Central memory CD8-positive, alpha-beta T cell (primary cell): ENCODE measurements around the gene RMND5A.

ENCODE experiments used
- ATAC-seq: fragments of 150-1000 bp; cut with Tn5 transposase; replicated peaks from 2 replicates; pipeline ENCODE4 v1.10.0; 2022; ENCODE audit warnings: mild to moderate bottlenecking, moderate FRiP score, moderate number of reproducible peaks; ENCODE audit not compliant: poor library complexity, severe bottlenecking; ENCODE audit errors: extremely low read depth
- DNase-seq, 2 donors: peaks; one replicate each; pipeline ENCODE4 v3.0.0; 2021; ENCODE audit warnings: low spot score in 2 of 2
- H3K27ac Mint-ChIP-seq: one replicate; pipeline ENCODE4 v1.8.0; 2022; ENCODE audit warnings: low read depth, mild to moderate bottlenecking, moderate library complexity, mixed read lengths
- H3K27me3 Mint-ChIP-seq: one replicate; pipeline ENCODE4 v1.8.0; 2022; ENCODE audit warnings: mixed read lengths
- H3K36me3 Mint-ChIP-seq: one replicate; pipeline ENCODE4 v1.8.0; 2022; ENCODE audit warnings: mild to moderate bottlenecking, moderate library complexity, mixed read lengths; ENCODE audit not compliant: insufficient read depth
- H3K4me1 Mint-ChIP-seq: one replicate; pipeline ENCODE4 v1.8.0; 2022; ENCODE audit warnings: mixed read lengths
- H3K4me3 Mint-ChIP-seq: one replicate; pipeline ENCODE4 v1.8.0; 2022; ENCODE audit warnings: mild to moderate bottlenecking, moderate library complexity, mixed read lengths
- H3K9me3 Mint-ChIP-seq: one replicate; pipeline ENCODE4 v1.8.0; 2022; ENCODE audit warnings: mixed read lengths

RMND5A gene

GRCh38 chr2:86752934-86753333, 32.8 kb downstream of the RMND5A start:
- H3K4me3 Mint-ChIP-seq: no peak overlapping the region
- H3K27me3 Mint-ChIP-seq: no peaks in the 10 kb centered on the region
- peaks cover 4% of the 10 kb centered on the region for H3K9me3 Mint-ChIP-seq
- H3K27ac Mint-ChIP-seq: peak overlapping the region; percentile 53
- DNase-seq (no peak), ATAC-seq (no peak)
- H3K36me3 Mint-ChIP-seq: peaks cover 42% of the 10 kb centered on the region
- H3K4me1 Mint-ChIP-seq: peaks cover 16% of the 10 kb centered on the region

- Mint-ChIP-seq H3K36me3 (peaks cover 42% of the 10 kb centered on the region), H3K9me3 (peaks cover 4% of the 10 kb centered on the region), H3K27me3 (no peaks in the 10 kb centered on the region), H3K27ac (peak overlapping the region; percentile 53), H3K4me3 (no peak overlapping the region), H3K4me1 (peaks cover 16% of the 10 kb centered on the region)
- ATAC-seq: no peak
- no peak for DNase-seq
Observed at GRCh38 chr2:86753606-86754005, 33.5 kb downstream of the RMND5A start.

- H3K27ac Mint-ChIP-seq: peak overlapping the region; percentile 4
- H3K4me3 Mint-ChIP-seq: no peak overlapping the region
- peaks cover 27% of the 10 kb centered on the region for H3K36me3 Mint-ChIP-seq
- no peaks in the 10 kb centered on the region for H3K27me3 Mint-ChIP-seq
- peaks cover 16% of the 10 kb centered on the region for H3K4me1 Mint-ChIP-seq
- H3K9me3 Mint-ChIP-seq: no peaks in the 10 kb centered on the region
- no peak for ATAC-seq
- DNase-seq: no peak
Observed at GRCh38 chr2:86758405-86758804, 38.3 kb downstream of the RMND5A start.

GRCh38 chr2:86760371-86760770, 40.3 kb downstream of the RMND5A start:
- DNase-seq: no peak
- no peaks in the 10 kb centered on the region for H3K9me3 Mint-ChIP-seq
- no peak for ATAC-seq
- H3K27me3 Mint-ChIP-seq: no peaks in the 10 kb centered on the region
- H3K4me3 Mint-ChIP-seq: no peak overlapping the region
- peak overlapping the region; percentile 64 for H3K27ac Mint-ChIP-seq
- H3K36me3 Mint-ChIP-seq: peaks cover 22% of the 10 kb centered on the region
- peaks cover 26% of the 10 kb centered on the region for H3K4me1 Mint-ChIP-seq

- Mint-ChIP-seq H3K27ac (peak overlapping the region; percentile 68), H3K27me3 (no peaks in the 10 kb centered on the region), H3K36me3 (peaks cover 34% of the 10 kb centered on the region), H3K9me3 (no peaks in the 10 kb centered on the region), H3K4me1 (peaks cover 26% of the 10 kb centered on the region), H3K4me3 (peak overlapping the region; percentile 6)
- ATAC-seq (peak; percentile 61), DNase-seq (peak; percentile 30 to 47)
Observed at GRCh38 chr2:86764661-86765309, 44.7 kb downstream of the RMND5A start.

- Mint-ChIP-seq H3K27ac (peak overlapping the region; percentile 68), H3K4me3 (no peak overlapping the region), H3K27me3 (no peaks in the 10 kb centered on the region), H3K36me3 (peaks cover 34% of the 10 kb centered on the region), H3K4me1 (peaks cover 21% of the 10 kb centered on the region), H3K9me3 (no peaks in the 10 kb centered on the region)
- ATAC-seq (no peak), DNase-seq (no peak)
Observed at GRCh38 chr2:86765310-86765695, 45.2 kb downstream of the RMND5A start.

- no peak overlapping the region for H3K27ac Mint-ChIP-seq
- no peak for ATAC-seq
- H3K9me3 Mint-ChIP-seq: no peaks in the 10 kb centered on the region
- peaks cover 10% of the 10 kb centered on the region for H3K4me1 Mint-ChIP-seq
- peaks cover 62% of the 10 kb centered on the region for H3K36me3 Mint-ChIP-seq
- H3K4me3 Mint-ChIP-seq: no peak overlapping the region
- H3K27me3 Mint-ChIP-seq: no peaks in the 10 kb centered on the region
- DNase-seq: no peak
Observed at GRCh38 chr2:86768189-86768949, 48.3 kb downstream of the RMND5A start.

GRCh38 chr2:86769838-86770237, 49.7 kb downstream of the RMND5A start:
- Mint-ChIP-seq H3K27ac (no peak overlapping the region), H3K36me3 (peaks cover 71% of the 10 kb centered on the region), H3K4me3 (no peak overlapping the region), H3K4me1 (peaks cover 4% of the 10 kb centered on the region), H3K9me3 (no peaks in the 10 kb centered on the region), H3K27me3 (no peaks in the 10 kb centered on the region)
- no peak for ATAC-seq
- no peak for DNase-seq

- DNase-seq: no peak
- no peaks in the 10 kb centered on the region for H3K4me1 Mint-ChIP-seq
- H3K27me3 Mint-ChIP-seq: no peaks in the 10 kb centered on the region
- H3K9me3 Mint-ChIP-seq: no peaks in the 10 kb centered on the region
- no peak for ATAC-seq
- H3K27ac Mint-ChIP-seq: no peak overlapping the region
- H3K4me3 Mint-ChIP-seq: no peak overlapping the region
- peaks cover 68% of the 10 kb centered on the region for H3K36me3 Mint-ChIP-seq
Observed at GRCh38 chr2:86770816-86771301, 50.8 kb downstream of the RMND5A start.

GRCh38 chr2:86772611-86773010, 52.5 kb downstream of the RMND5A start:
- ATAC-seq (no peak), DNase-seq (no peak)
- Mint-ChIP-seq H3K27me3 (no peaks in the 10 kb centered on the region), H3K4me3 (no peak overlapping the region), H3K9me3 (no peaks in the 10 kb centered on the region), H3K27ac (no peak overlapping the region), H3K4me1 (no peaks in the 10 kb centered on the region), H3K36me3 (peaks cover 61% of the 10 kb centered on the region)

- no peak overlapping the region for H3K27ac Mint-ChIP-seq
- H3K9me3 Mint-ChIP-seq: no peaks in the 10 kb centered on the region
- no peaks in the 10 kb centered on the region for H3K4me1 Mint-ChIP-seq
- H3K4me3 Mint-ChIP-seq: no peak overlapping the region
- ATAC-seq (no peak), DNase-seq (no peak)
- peaks cover 53% of the 10 kb centered on the region for H3K36me3 Mint-ChIP-seq
- no peaks in the 10 kb centered on the region for H3K27me3 Mint-ChIP-seq
Observed at GRCh38 chr2:86774862-86775261, 54.8 kb downstream of the RMND5A start.

- no peak overlapping the region for H3K4me3 Mint-ChIP-seq
- H3K36me3 Mint-ChIP-seq: peaks cover 51% of the 10 kb centered on the region
Observed at GRCh38 chr2:86775338-86775737, 55.2 kb downstream of the RMND5A start.

GRCh38 chr2:86776532-86776931, 56.4 kb downstream of the RMND5A start:
- Mint-ChIP-seq H3K4me3 (no peak overlapping the region), H3K36me3 (peaks cover 39% of the 10 kb centered on the region), H3K4me1 (peaks cover 1% of the 10 kb centered on the region), H3K27ac (no peak overlapping the region), H3K27me3 (no peaks in the 10 kb centered on the region), H3K9me3 (no peaks in the 10 kb centered on the region)
- DNase-seq (no peak), ATAC-seq (no peak)

More at GRCh38 chr2:86775338-86775737, 55.2 kb downstream of the RMND5A start:
- DNase-seq (no peak), ATAC-seq (no peak)
- H3K27me3 Mint-ChIP-seq: no peaks in the 10 kb centered on the region
- H3K27ac Mint-ChIP-seq: no peak overlapping the region
- no peaks in the 10 kb centered on the region for H3K4me1 Mint-ChIP-seq
- no peaks in the 10 kb centered on the region for H3K9me3 Mint-ChIP-seq
